GM23338 (cell line): ENCODE results near the gene YIPF3. TPM values are rescaled to one million over a fixed set of nuclear protein-coding genes. Genes with fewer than 3 reads are reported as not detected.

ENCODE experiments used
- ATAC-seq: fragments of 200-7000 bp; cut with Tn5 transposase; 3 replicates; pipeline ENCODE4 v1.9.1; 2020
- DNase-seq: peaks from one replicate; pipeline ENCODE4 v3.0.0-alpha.2; 2015; ENCODE audit warnings: low spot score
- H2AFZ ChIP-seq: fragments of 200-600 bp; sonication (generic); 2 replicates; pipeline ENCODE4 v1.8.0; 2016; ENCODE audit warnings: antibody characterized with exemption, mild to moderate bottlenecking, moderate library complexity
- H3F3A ChIP-seq: fragments of 200-600 bp; sonication (generic); replicated peaks from 2 replicates; pipeline ENCODE4 v1.8.0; 2017; ENCODE audit warnings: antibody characterized with exemption, mixed run types, low read depth
- H3K27ac ChIP-seq: fragments of 200-600 bp; sonication (generic); 2 replicates; pipeline ENCODE4 v1.6.1; 2016; ENCODE audit warnings: low read depth
- H3K27me3 ChIP-seq: fragments of 200-600 bp; sonication (generic); 2 replicates; pipeline ENCODE4 v1.8.0; 2016; ENCODE audit warnings: mild to moderate bottlenecking, mixed run types, moderate library complexity; ENCODE audit not compliant: insufficient read depth
- H3K36me3 ChIP-seq: fragments of 200-600 bp; sonication (generic); 2 replicates; pipeline ENCODE4 v1.8.0; 2016; ENCODE audit warnings: mild to moderate bottlenecking; ENCODE audit not compliant: insufficient read depth
- H3K4me1 ChIP-seq: fragments of 200-600 bp; sonication (generic); 2 replicates; pipeline ENCODE4 v1.8.0; 2016; ENCODE audit warnings: mild to moderate bottlenecking, moderate library complexity; ENCODE audit not compliant: insufficient read depth
- H3K4me2 ChIP-seq: fragments of 200-600 bp; sonication (generic); 2 replicates; pipeline ENCODE4 v1.7.1; 2017; ENCODE audit warnings: mixed run types
- H3K4me3 ChIP-seq: fragments of 200-600 bp; sonication (generic); 2 replicates; pipeline ENCODE4 v1.6.1; 2016; ENCODE audit warnings: mixed run types
- H3K79me2 ChIP-seq: fragments of 200-600 bp; sonication (generic); replicated peaks from 2 replicates; pipeline ENCODE4 v1.8.0; 2017; ENCODE audit warnings: mild to moderate bottlenecking; ENCODE audit not compliant: insufficient read depth
- H3K9me2 ChIP-seq: fragments of 200-600 bp; sonication (generic); 2 replicates; pipeline ENCODE4 v1.8.0; 2017; ENCODE audit not compliant: insufficient read depth
- H4K20me1 ChIP-seq: fragments of 200-600 bp; sonication (generic); replicated peaks from 2 replicates; pipeline ENCODE4 v1.8.0; 2017; ENCODE audit warnings: mild to moderate bottlenecking; ENCODE audit not compliant: insufficient read depth
- H3K27ac Mint-ChIP-seq: 2 replicates; pipeline ENCODE4 v1.8.0; 2020; ENCODE audit warnings: inconsistent platforms, mild to moderate bottlenecking, moderate library complexity, mixed read lengths
- H3K27me3 Mint-ChIP-seq: 3 replicates; pipeline ENCODE4 v1.8.0; 2022; ENCODE audit warnings: low read depth, mild to moderate bottlenecking, moderate library complexity, mixed read lengths, inconsistent platforms; ENCODE audit not compliant: insufficient read depth, poor library complexity
- H3K36me3 Mint-ChIP-seq: 3 replicates; pipeline ENCODE4 v1.8.0; 2021; ENCODE audit warnings: low read depth, mild to moderate bottlenecking, inconsistent platforms, moderate library complexity, mixed read lengths
- H3K4me1 Mint-ChIP-seq: 3 replicates; pipeline ENCODE4 v1.8.0; 2020; ENCODE audit warnings: mild to moderate bottlenecking, inconsistent platforms, mixed read lengths
- H3K4me3 Mint-ChIP-seq: 3 replicates; pipeline ENCODE4 v1.8.0; 2021; ENCODE audit warnings: moderate library complexity, mild to moderate bottlenecking, inconsistent platforms, mixed read lengths
- H3K9me3 Mint-ChIP-seq: 3 replicates; pipeline ENCODE4 v1.8.0; 2020; ENCODE audit warnings: moderate library complexity, mild to moderate bottlenecking, inconsistent platforms, mixed read lengths
- CREB1 ChIP-seq: fragments of 250-450 bp; sonication (Bioruptor Pico); IDR thresholded peaks from 2 replicates; pipeline ENCODE4 v1.5.0; 2020; ENCODE audit warnings: low read depth, mild to moderate bottlenecking, moderate library complexity
- EZH2 ChIP-seq: fragments of 200-600 bp; sonication (generic); IDR thresholded peaks from one replicate; pipeline ENCODE4 v1.8.0; 2017; ENCODE audit warnings: antibody characterized with exemption, mild to moderate bottlenecking, low read depth; ENCODE audit not compliant: unreplicated experiment
- EZH2phosphoT487 ChIP-seq: fragments of 200-600 bp; sonication (generic); IDR thresholded peaks from one replicate; pipeline ENCODE4 v1.8.1; 2018; ENCODE audit warnings: antibody characterized with exemption; ENCODE audit not compliant: unreplicated experiment
- JUNB ChIP-seq: IDR thresholded peaks from one replicate; pipeline ENCODE4 v1.6.1; 2016; ENCODE audit warnings: antibody characterized with exemption; ENCODE audit not compliant: unreplicated experiment
- NANOG ChIP-seq: IDR thresholded peaks from 2 replicates; pipeline ENCODE4 v1.6.1; 2016; ENCODE audit warnings: antibody characterized with exemption, borderline replicate concordance
- POLR2AphosphoS5 ChIP-seq: IDR thresholded peaks from 2 replicates; pipeline ENCODE4 v1.6.1; 2016; ENCODE audit warnings: antibody characterized with exemption, low read depth
- STAT1 ChIP-seq: IDR thresholded peaks from one replicate; pipeline ENCODE4 v1.6.1; 2016; ENCODE audit warnings: antibody characterized with exemption; ENCODE audit not compliant: unreplicated experiment
- ZNF114 ChIP-seq: fragments of 250-450 bp; sonication (Bioruptor Pico); IDR thresholded peaks from 2 replicates; pipeline ENCODE4 v1.5.0; 2020; ENCODE audit warnings: mild to moderate bottlenecking, moderate library complexity
- ZNF331 ChIP-seq: fragments of 250-450 bp; sonication (Bioruptor Pico); IDR thresholded peaks from 2 replicates; pipeline ENCODE4 v1.5.0; 2020; ENCODE audit warnings: low read depth, mild to moderate bottlenecking, moderate library complexity
- polyA plus RNA-seq: library from polyadenylated mRNA; unstranded; fragments of >200 nt; fragmentation: Nextera tagmentation; extraction: Ambion mirVana; gene quantifications from 2 replicates; pipeline ENCODE4 v1.2.1, GENCODE V29; 2016
- total RNA-seq: library from RNA; depleted of rRNA; stranded (reverse); fragments of >200 nt; shearing (Covaris generic); gene quantifications from 2 replicates; pipeline ENCODE4 v1.2.3, GENCODE V29; 2014
- TF ChIP-seq, protein P1 (sequence below): IDR thresholded peaks from one replicate; pipeline ENCODE4 v1.6.1; 2018; ENCODE audit warnings: antibody characterized with exemption; ENCODE audit not compliant: unreplicated experiment
- TF ChIP-seq, protein P2 (sequence below), 2 experiments: fragments of 200-600 bp in 1 of 2; sonication (generic) in 1 of 2; conservative IDR thresholded peaks; 2 replicates each; pipeline versions ENCODE4 v1.5.1 to v1.6.1; 2016 to 2017; ENCODE audit warnings: antibody characterized with exemption in 2 of 2, low read depth in 2 of 2, mild to moderate bottlenecking in 2 of 2, moderate library complexity in 1 of 2
- TF ChIP-seq, protein P3 (sequence below): IDR thresholded peaks from 2 replicates; pipeline ENCODE4 v1.6.1; 2016; ENCODE audit warnings: antibody characterized with exemption
- TF ChIP-seq, protein P4 (sequence below): fragments of 250-450 bp; sonication (Bioruptor Pico); IDR thresholded peaks from 2 replicates; pipeline ENCODE4 v1.5.0; 2020; ENCODE audit warnings: mild to moderate bottlenecking, moderate library complexity

Gene YIPF3
- total and polyA plus RNA-seq, 2 experiments from 2014 or later, result 64.4 to 94.3 TPM

DNA sequence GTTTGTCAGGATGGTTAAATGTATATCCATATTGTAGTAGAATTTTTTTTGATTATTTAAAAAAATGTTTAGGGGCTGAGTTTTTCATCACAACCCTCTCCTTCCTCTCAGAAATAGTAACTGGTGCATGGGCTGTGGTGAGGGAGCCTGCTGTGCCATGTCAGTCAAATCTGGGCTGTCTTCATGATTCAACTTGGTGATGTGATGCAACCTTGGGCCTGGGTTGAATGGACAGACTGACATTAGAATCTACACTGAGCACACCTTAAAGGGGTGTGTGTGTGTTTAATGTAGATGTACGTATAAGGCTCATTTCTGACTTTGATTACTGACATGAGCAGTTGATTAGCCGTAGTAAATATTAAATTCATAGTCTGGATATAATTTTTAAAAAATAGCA lies 35.7 kb downstream of the YIPF3 start:
- peaks cover 5% of the 10 kb centered on the region for H3K27me3 Mint-ChIP-seq
- Histone ChIP-seq H3K79me2 (peaks cover 82% of the 10 kb centered on the region), H3K4me3 (no peak overlapping the region), H3K27ac (0 out of 2 replicates have a peak overlapping the region, but pooled peaks have one; percentile 70), H3K4me2 (peak overlapping the region; percentile 17; the same call in 1 of the 2 replicates), H3K36me3 (no peaks in the 10 kb centered on the region), H3F3A (no peaks in the 10 kb centered on the region), H3K27me3 (no peaks in the 10 kb centered on the region), H3K4me1 (peaks cover 45% of the 10 kb centered on the region), H2AFZ (no peak overlapping the region), H4K20me1 (peaks cover 19% of the 10 kb centered on the region), H3K9me2 (no peaks in the 10 kb centered on the region)
- TF ChIP-seq CREB1 (CRISPR knock-in tag) (no peak), EZH2phosphoT487 (no peak), JUNB (no peak), STAT1 (no peak), NANOG (no peak), POLR2AphosphoS5 (no peak), ZNF114 (CRISPR knock-in tag) (no peak), EZH2 (no peak), ZNF331 (CRISPR knock-in tag) (no peak)
- TF ChIP-seq, protein P1, sequence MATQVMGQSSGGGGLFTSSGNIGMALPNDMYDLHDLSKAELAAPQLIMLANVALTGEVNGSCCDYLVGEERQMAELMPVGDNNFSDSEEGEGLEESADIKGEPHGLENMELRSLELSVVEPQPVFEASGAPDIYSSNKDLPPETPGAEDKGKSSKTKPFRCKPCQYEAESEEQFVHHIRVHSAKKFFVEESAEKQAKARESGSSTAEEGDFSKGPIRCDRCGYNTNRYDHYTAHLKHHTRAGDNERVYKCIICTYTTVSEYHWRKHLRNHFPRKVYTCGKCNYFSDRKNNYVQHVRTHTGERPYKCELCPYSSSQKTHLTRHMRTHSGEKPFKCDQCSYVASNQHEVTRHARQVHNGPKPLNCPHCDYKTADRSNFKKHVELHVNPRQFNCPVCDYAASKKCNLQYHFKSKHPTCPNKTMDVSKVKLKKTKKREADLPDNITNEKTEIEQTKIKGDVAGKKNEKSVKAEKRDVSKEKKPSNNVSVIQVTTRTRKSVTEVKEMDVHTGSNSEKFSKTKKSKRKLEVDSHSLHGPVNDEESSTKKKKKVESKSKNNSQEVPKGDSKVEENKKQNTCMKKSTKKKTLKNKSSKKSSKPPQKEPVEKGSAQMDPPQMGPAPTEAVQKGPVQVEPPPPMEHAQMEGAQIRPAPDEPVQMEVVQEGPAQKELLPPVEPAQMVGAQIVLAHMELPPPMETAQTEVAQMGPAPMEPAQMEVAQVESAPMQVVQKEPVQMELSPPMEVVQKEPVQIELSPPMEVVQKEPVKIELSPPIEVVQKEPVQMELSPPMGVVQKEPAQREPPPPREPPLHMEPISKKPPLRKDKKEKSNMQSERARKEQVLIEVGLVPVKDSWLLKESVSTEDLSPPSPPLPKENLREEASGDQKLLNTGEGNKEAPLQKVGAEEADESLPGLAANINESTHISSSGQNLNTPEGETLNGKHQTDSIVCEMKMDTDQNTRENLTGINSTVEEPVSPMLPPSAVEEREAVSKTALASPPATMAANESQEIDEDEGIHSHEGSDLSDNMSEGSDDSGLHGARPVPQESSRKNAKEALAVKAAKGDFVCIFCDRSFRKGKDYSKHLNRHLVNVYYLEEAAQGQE, result no peak
- TF ChIP-seq, protein P2, sequence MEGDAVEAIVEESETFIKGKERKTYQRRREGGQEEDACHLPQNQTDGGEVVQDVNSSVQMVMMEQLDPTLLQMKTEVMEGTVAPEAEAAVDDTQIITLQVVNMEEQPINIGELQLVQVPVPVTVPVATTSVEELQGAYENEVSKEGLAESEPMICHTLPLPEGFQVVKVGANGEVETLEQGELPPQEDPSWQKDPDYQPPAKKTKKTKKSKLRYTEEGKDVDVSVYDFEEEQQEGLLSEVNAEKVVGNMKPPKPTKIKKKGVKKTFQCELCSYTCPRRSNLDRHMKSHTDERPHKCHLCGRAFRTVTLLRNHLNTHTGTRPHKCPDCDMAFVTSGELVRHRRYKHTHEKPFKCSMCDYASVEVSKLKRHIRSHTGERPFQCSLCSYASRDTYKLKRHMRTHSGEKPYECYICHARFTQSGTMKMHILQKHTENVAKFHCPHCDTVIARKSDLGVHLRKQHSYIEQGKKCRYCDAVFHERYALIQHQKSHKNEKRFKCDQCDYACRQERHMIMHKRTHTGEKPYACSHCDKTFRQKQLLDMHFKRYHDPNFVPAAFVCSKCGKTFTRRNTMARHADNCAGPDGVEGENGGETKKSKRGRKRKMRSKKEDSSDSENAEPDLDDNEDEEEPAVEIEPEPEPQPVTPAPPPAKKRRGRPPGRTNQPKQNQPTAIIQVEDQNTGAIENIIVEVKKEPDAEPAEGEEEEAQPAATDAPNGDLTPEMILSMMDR (conservative IDR thresholded peaks at IDR 0.05; ENCODE audit: low read depth in 2 of 2), result no peak
- TF ChIP-seq, protein P3, sequence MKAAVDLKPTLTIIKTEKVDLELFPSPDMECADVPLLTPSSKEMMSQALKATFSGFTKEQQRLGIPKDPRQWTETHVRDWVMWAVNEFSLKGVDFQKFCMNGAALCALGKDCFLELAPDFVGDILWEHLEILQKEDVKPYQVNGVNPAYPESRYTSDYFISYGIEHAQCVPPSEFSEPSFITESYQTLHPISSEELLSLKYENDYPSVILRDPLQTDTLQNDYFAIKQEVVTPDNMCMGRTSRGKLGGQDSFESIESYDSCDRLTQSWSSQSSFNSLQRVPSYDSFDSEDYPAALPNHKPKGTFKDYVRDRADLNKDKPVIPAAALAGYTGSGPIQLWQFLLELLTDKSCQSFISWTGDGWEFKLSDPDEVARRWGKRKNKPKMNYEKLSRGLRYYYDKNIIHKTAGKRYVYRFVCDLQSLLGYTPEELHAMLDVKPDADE, result no peak
- TF ChIP-seq, protein P4, sequence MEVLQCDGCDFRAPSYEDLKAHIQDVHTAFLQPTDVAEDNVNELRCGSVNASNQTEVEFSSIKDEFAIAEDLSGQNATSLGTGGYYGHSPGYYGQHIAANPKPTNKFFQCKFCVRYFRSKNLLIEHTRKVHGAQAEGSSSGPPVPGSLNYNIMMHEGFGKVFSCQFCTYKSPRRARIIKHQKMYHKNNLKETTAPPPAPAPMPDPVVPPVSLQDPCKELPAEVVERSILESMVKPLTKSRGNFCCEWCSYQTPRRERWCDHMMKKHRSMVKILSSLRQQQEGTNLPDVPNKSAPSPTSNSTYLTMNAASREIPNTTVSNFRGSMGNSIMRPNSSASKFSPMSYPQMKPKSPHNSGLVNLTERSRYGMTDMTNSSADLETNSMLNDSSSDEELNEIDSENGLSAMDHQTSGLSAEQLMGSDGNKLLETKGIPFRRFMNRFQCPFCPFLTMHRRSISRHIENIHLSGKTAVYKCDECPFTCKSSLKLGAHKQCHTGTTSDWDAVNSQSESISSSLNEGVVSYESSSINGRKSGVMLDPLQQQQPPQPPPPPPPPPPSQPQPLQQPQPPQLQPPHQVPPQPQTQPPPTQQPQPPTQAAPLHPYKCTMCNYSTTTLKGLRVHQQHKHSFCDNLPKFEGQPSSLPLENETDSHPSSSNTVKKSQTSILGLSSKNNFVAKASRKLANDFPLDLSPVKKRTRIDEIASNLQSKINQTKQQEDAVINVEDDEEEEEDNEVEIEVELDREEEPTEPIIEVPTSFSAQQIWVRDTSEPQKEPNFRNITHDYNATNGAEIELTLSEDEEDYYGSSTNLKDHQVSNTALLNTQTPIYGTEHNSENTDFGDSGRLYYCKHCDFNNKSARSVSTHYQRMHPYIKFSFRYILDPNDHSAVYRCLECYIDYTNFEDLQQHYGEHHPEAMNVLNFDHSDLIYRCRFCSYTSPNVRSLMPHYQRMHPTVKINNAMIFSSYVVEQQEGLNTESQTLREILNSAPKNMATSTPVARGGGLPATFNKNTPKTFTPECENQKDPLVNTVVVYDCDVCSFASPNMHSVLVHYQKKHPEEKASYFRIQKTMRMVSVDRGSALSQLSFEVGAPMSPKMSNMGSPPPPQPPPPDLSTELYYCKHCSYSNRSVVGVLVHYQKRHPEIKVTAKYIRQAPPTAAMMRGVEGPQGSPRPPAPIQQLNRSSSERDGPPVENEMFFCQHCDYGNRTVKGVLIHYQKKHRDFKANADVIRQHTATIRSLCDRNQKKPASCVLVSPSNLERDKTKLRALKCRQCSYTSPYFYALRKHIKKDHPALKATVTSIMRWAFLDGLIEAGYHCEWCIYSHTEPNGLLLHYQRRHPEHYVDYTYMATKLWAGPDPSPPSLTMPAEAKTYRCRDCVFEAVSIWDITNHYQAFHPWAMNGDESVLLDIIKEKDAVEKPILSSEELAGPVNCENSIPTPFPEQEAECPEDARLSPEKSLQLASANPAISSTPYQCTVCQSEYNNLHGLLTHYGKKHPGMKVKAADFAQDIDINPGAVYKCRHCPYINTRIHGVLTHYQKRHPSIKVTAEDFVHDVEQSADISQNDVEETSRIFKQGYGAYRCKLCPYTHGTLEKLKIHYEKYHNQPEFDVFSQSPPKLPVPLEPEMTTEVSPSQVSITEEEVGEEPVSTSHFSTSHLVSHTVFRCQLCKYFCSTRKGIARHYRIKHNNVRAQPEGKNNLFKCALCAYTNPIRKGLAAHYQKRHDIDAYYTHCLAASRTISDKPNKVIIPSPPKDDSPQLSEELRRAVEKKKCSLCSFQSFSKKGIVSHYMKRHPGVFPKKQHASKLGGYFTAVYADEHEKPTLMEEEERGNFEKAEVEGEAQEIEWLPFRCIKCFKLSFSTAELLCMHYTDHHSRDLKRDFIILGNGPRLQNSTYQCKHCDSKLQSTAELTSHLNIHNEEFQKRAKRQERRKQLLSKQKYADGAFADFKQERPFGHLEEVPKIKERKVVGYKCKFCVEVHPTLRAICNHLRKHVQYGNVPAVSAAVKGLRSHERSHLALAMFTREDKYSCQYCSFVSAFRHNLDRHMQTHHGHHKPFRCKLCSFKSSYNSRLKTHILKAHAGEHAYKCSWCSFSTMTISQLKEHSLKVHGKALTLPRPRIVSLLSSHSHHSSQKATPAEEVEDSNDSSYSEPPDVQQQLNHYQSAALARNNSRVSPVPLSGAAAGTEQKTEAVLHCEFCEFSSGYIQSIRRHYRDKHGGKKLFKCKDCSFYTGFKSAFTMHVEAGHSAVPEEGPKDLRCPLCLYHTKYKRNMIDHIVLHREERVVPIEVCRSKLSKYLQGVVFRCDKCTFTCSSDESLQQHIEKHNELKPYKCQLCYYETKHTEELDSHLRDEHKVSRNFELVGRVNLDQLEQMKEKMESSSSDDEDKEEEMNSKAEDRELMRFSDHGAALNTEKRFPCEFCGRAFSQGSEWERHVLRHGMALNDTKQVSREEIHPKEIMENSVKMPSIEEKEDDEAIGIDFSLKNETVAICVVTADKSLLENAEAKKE, result no peak
- peak overlapping the region; percentile 84 for H3K27ac Mint-ChIP-seq
- H3K4me3 Mint-ChIP-seq, result 0 out of 3 replicates have a peak overlapping the region, but pooled peaks have one; percentile 5
- DNase-seq (no peak), ATAC-seq (no peak)
- peaks cover 50% of the 10 kb centered on the region for H3K4me1 Mint-ChIP-seq
- no peaks in the 10 kb centered on the region for H3K9me3 Mint-ChIP-seq
- H3K36me3 Mint-ChIP-seq, result peaks cover 6% of the 10 kb centered on the region
